ENCODE results near the gene PRX. TPM values are rescaled to one million over a fixed set of nuclear protein-coding genes. Genes with fewer than 3 reads are reported as not detected.
"Not testable (repeated sequence)": the region's sequence is repeated elsewhere in the genome, so short reads cannot be mapped to it uniquely, and the experiment has no call there.

The PRX gene
- polyA plus RNA-seq, 1 donor: 4.0 TPM

- DNase-seq: no peak
- no peak overlapping the region for H3K4me3 ChIP-seq (ENCODE audit: low read length)
- peaks cover 27% of the 10 kb centered on the region for H3K36me3 ChIP-seq (ENCODE audit: control insufficient read depth, insufficient read depth, low read length)
- H3K27me3 ChIP-seq (ENCODE audit: control insufficient read depth, insufficient read depth, low read length): no peaks in the 10 kb centered on the region
- H3K4me1 ChIP-seq (ENCODE audit: control insufficient read depth, insufficient read depth, low read length): peaks cover 12% of the 10 kb centered on the region
- no peaks in the 10 kb centered on the region for H3K9me3 ChIP-seq (ENCODE audit: control insufficient read depth, low read depth, low read length)
- H3K27ac ChIP-seq (ENCODE audit: low read length): no peak overlapping the region
- no CpG with 5 or more reads among the region's 3 CpGs for WGBS (ENCODE audit: insufficient coverage, low lambda C conversion rate)
Measured at GRCh38 chr19:40438284-40438683, 25.1 kb upstream of the PRX start.

GRCh38 chr19:40433391-40434216 lies 20.4 kb upstream of the PRX start:
- WGBS (ENCODE audit: insufficient coverage, low lambda C conversion rate): 8% methylated on average over 2 of the region's 50 CpGs
- no peaks in the 10 kb centered on the region for H3K27me3 ChIP-seq (ENCODE audit: control insufficient read depth, insufficient read depth, low read length)
- H3K36me3 ChIP-seq (ENCODE audit: control insufficient read depth, insufficient read depth, low read length): no peaks in the 10 kb centered on the region
- peak; percentile 92 to 95 for DNase-seq
- no peaks in the 10 kb centered on the region for H3K9me3 ChIP-seq (ENCODE audit: control insufficient read depth, low read depth, low read length)
- peak overlapping the region; percentile 95 for H3K27ac ChIP-seq (ENCODE audit: low read length)
- peaks cover 16% of the 10 kb centered on the region for H3K4me1 ChIP-seq (ENCODE audit: control insufficient read depth, insufficient read depth, low read length)
- peak overlapping the region; percentile 48 for H3K4me3 ChIP-seq (ENCODE audit: low read length)

GRCh38 chr19:40432760-40433159 lies 19.6 kb upstream of the PRX start:
- H3K9me3 ChIP-seq (ENCODE audit: control insufficient read depth, low read depth, low read length); H3K27me3 ChIP-seq (ENCODE audit: control insufficient read depth, insufficient read depth, low read length); H3K36me3 ChIP-seq (ENCODE audit: control insufficient read depth, insufficient read depth, low read length); DNase-seq: not testable (repeated sequence)
- peak overlapping the region; percentile 95 for H3K27ac ChIP-seq (ENCODE audit: low read length)
- no CpG with 5 or more reads among the region's 7 CpGs for WGBS (ENCODE audit: insufficient coverage, low lambda C conversion rate)
- H3K4me3 ChIP-seq (ENCODE audit: low read length): peak overlapping the region; percentile 48
- peaks cover 16% of the 10 kb centered on the region for H3K4me1 ChIP-seq (ENCODE audit: control insufficient read depth, insufficient read depth, low read length)

GRCh38 chr19:40431698-40432097 lies 18.5 kb upstream of the PRX start:
- peaks cover 16% of the 10 kb centered on the region for H3K4me1 ChIP-seq (ENCODE audit: control insufficient read depth, insufficient read depth, low read length)
- H3K36me3 ChIP-seq (ENCODE audit: control insufficient read depth, insufficient read depth, low read length): no peaks in the 10 kb centered on the region
- no peaks in the 10 kb centered on the region for H3K27me3 ChIP-seq (ENCODE audit: control insufficient read depth, insufficient read depth, low read length)
- H3K27ac ChIP-seq (ENCODE audit: low read length): no peak overlapping the region
- H3K9me3 ChIP-seq (ENCODE audit: control insufficient read depth, low read depth, low read length): no peaks in the 10 kb centered on the region
- WGBS (ENCODE audit: insufficient coverage, low lambda C conversion rate): no CpG with 5 or more reads among the region's 3 CpGs
- no peak overlapping the region for H3K4me3 ChIP-seq (ENCODE audit: low read length)
- DNase-seq: no peak

GRCh38 chr19:40430242-40430641 lies 17.1 kb upstream of the PRX start:
- not testable (repeated sequence) for DNase-seq
- no CpG with 5 or more reads among the region's 10 CpGs for whole genome bisulfite sequencing (ENCODE audit: insufficient coverage, low lambda C conversion rate)

GRCh38 chr19:40428197-40428596 lies 15.0 kb upstream of the PRX start:
- H3K36me3 ChIP-seq (ENCODE audit: control insufficient read depth, insufficient read depth, low read length); H3K4me3 ChIP-seq (ENCODE audit: low read length); H3K9me3 ChIP-seq (ENCODE audit: control insufficient read depth, low read depth, low read length); H3K27me3 ChIP-seq (ENCODE audit: control insufficient read depth, insufficient read depth, low read length); H3K27ac ChIP-seq (ENCODE audit: low read length); DNase-seq: not testable (repeated sequence)
- H3K4me1 ChIP-seq (ENCODE audit: control insufficient read depth, insufficient read depth, low read length): peaks cover 21% of the 10 kb centered on the region
- WGBS (ENCODE audit: insufficient coverage, low lambda C conversion rate): no CpG with 5 or more reads among the region's 7 CpGs

More at GRCh38 chr19:40430242-40430641, 17.1 kb upstream of the PRX start:
- peaks cover 19% of the 10 kb centered on the region for H3K4me1 ChIP-seq (ENCODE audit: control insufficient read depth, insufficient read depth, low read length)
- H3K36me3 ChIP-seq (ENCODE audit: control insufficient read depth, insufficient read depth, low read length); H3K27me3 ChIP-seq (ENCODE audit: control insufficient read depth, insufficient read depth, low read length); H3K27ac ChIP-seq (ENCODE audit: low read length); H3K4me3 ChIP-seq (ENCODE audit: low read length); H3K9me3 ChIP-seq (ENCODE audit: control insufficient read depth, low read depth, low read length): not testable (repeated sequence)

GRCh38 chr19:40425450-40426287 lies 12.5 kb upstream of the PRX start, which contains the start of gene SERTAD1:
SERTAD1 (minus strand) TSS chr19:40425992; CDS start chr19:40423546, 2,446 bp downstream.
- H3K9me3 ChIP-seq (ENCODE audit: control insufficient read depth, low read depth, low read length): no peaks in the 10 kb centered on the region
- H3K27me3 ChIP-seq (ENCODE audit: control insufficient read depth, insufficient read depth, low read length): no peaks in the 10 kb centered on the region
- H3K36me3 ChIP-seq (ENCODE audit: control insufficient read depth, insufficient read depth, low read length): peaks cover 11% of the 10 kb centered on the region
- H3K27ac ChIP-seq (ENCODE audit: low read length): peak within 1 kb of the TSS; percentile 89
- peak; percentile 100 for DNase-seq
- H3K4me3 ChIP-seq (ENCODE audit: low read length): peak within 1 kb of the TSS; percentile 93
- H3K4me1 ChIP-seq (ENCODE audit: control insufficient read depth, insufficient read depth, low read length): peaks cover 16% of the 10 kb centered on the region
- no CpG with 5 or more reads among the region's 75 CpGs for WGBS (ENCODE audit: insufficient coverage, low lambda C conversion rate)

- Histone ChIP-seq H3K36me3 (ENCODE audit: control insufficient read depth, insufficient read depth, low read length) (peaks cover 11% of the 10 kb centered on the region), H3K27ac (ENCODE audit: low read length) (peak overlapping the region; percentile 89), H3K9me3 (ENCODE audit: control insufficient read depth, low read depth, low read length) (no peaks in the 10 kb centered on the region), H3K4me1 (ENCODE audit: control insufficient read depth, insufficient read depth, low read length) (peaks cover 16% of the 10 kb centered on the region), H3K4me3 (ENCODE audit: low read length) (peak overlapping the region; percentile 93), H3K27me3 (ENCODE audit: control insufficient read depth, insufficient read depth, low read length) (no peaks in the 10 kb centered on the region)
- peak; percentile 32 to 49 for DNase-seq
- no CpG with 5 or more reads among the region's 28 CpGs for WGBS (ENCODE audit: insufficient coverage, low lambda C conversion rate)
Measured at GRCh38 chr19:40424637-40425449, 11.7 kb upstream of the PRX start.

- WGBS (ENCODE audit: insufficient coverage, low lambda C conversion rate): 100% methylated on average over 3 of the region's 6 CpGs
- no peak overlapping the region for H3K27ac ChIP-seq (ENCODE audit: low read length)
Measured at GRCh38 chr19:40423938-40424337, 10.8 kb upstream of the PRX start.

More at GRCh38 chr19:40423938-40424337, 10.8 kb upstream of the PRX start:
- Histone ChIP-seq H3K27me3 (ENCODE audit: control insufficient read depth, insufficient read depth, low read length) (no peaks in the 10 kb centered on the region), H3K4me1 (ENCODE audit: control insufficient read depth, insufficient read depth, low read length) (peaks cover 16% of the 10 kb centered on the region), H3K36me3 (ENCODE audit: control insufficient read depth, insufficient read depth, low read length) (peaks cover 11% of the 10 kb centered on the region), H3K9me3 (ENCODE audit: control insufficient read depth, low read depth, low read length) (no peaks in the 10 kb centered on the region), H3K4me3 (ENCODE audit: low read length) (no peak overlapping the region)
- DNase-seq: no peak
